ENCODE measurements around the gene CCK.

The CCK gene

GRCh38 chr3:42256135-42256819 lies 9.7 kb downstream of the CCK start:
- no peak overlapping the region for H3K27ac ChIP-seq
- TF ChIP-seq, protein P1, sequence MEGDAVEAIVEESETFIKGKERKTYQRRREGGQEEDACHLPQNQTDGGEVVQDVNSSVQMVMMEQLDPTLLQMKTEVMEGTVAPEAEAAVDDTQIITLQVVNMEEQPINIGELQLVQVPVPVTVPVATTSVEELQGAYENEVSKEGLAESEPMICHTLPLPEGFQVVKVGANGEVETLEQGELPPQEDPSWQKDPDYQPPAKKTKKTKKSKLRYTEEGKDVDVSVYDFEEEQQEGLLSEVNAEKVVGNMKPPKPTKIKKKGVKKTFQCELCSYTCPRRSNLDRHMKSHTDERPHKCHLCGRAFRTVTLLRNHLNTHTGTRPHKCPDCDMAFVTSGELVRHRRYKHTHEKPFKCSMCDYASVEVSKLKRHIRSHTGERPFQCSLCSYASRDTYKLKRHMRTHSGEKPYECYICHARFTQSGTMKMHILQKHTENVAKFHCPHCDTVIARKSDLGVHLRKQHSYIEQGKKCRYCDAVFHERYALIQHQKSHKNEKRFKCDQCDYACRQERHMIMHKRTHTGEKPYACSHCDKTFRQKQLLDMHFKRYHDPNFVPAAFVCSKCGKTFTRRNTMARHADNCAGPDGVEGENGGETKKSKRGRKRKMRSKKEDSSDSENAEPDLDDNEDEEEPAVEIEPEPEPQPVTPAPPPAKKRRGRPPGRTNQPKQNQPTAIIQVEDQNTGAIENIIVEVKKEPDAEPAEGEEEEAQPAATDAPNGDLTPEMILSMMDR (conservative IDR thresholded peaks at IDR 0.05): no peak
- no peak for TF ChIP-seq ZFX (IDR thresholded peaks at IDR 0.05)

DNA sequence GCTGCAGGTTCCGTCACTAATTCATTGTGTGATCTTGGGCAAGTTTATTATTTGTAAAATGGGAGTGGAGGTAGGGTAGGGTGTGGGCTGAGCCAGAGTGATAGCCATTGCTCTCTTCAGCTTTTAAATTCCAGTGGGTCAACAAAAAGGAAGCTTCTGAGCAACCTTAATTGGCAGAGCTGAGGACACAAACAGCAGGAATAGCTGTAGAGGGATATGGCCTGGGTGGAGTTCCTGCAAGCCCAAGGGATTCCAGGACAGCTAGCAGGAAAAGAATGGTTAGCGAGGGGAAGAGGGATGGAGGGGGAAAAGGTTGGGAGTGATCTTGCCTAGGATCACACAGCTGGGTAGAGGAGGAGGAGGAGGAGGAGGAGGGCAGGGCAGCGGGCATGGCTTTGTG lies 11.4 kb downstream of the CCK start:
- peak overlapping the region; percentile 72 for H3K27ac ChIP-seq
- TF ChIP-seq ZFX (IDR thresholded peaks at IDR 0.05): no peak
- TF ChIP-seq, protein P1 (conservative IDR thresholded peaks at IDR 0.05): no peak

- no peak for TF ChIP-seq ZFX (IDR thresholded peaks at IDR 0.05)
- TF ChIP-seq, protein P1 (conservative IDR thresholded peaks at IDR 0.05): no peak
- H3K27ac ChIP-seq: no peak overlapping the region
Observed at GRCh38 chr3:42250761-42251160, 15.2 kb downstream of the CCK start.

GRCh38 chr3:42247576-42248027 lies 18.4 kb downstream of the CCK start:
- TF ChIP-seq, protein P1 (conservative IDR thresholded peaks at IDR 0.05): peak; percentile 86
- TF ChIP-seq ZFX (IDR thresholded peaks at IDR 0.05): no peak
- peak overlapping the region; percentile 43 for H3K27ac ChIP-seq

- TF ChIP-seq, protein P1 (conservative IDR thresholded peaks at IDR 0.05): no peak
- TF ChIP-seq ZFX (IDR thresholded peaks at IDR 0.05): no peak
- H3K27ac ChIP-seq: no peak overlapping the region
Observed at GRCh38 chr3:42246091-42246490, 19.9 kb downstream of the CCK start.

GRCh38 chr3:42236611-42237010 lies 29.4 kb downstream of the CCK start:
- H3K27ac ChIP-seq: no peak overlapping the region
- TF ChIP-seq ZFX (IDR thresholded peaks at IDR 0.05): no peak
- TF ChIP-seq, protein P1 (conservative IDR thresholded peaks at IDR 0.05): no peak

DNA sequence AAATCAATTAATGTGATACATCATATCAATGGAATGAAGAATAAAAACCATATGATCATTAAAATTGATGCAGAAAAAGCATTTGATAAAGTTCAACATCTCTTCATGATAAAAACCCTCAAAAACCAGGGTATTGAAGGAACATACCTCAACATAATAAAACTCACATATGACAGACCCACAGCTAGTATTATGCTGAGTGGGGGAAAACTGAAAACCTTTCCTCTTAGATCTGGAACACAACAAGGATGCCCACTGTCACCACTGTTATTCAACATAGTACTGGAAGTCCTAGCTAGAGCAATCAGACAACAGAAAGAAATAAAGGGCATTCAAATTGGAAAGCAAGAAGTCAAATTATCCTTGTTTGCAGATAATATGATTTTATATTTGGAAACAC lies 30.5 kb downstream of the CCK start:
- no peak overlapping the region for H3K27ac ChIP-seq
- TF ChIP-seq, protein P1 (conservative IDR thresholded peaks at IDR 0.05): no peak
- no peak for TF ChIP-seq ZFX (IDR thresholded peaks at IDR 0.05)

Measured in C4-2B (cell line).